Natural killer cell (primary cell): ENCODE results near the gene GCH1. TPM values are rescaled to one million over a fixed set of nuclear protein-coding genes. Genes with fewer than 3 reads are reported as not detected.

ENCODE experiments used
- ATAC-seq, 3 donors: fragments of 150-1000 bp in 2 of 3; fragments of 200-7000 bp in 1 of 3; cut with Tn5 transposase; 1 replicate in 1 of 3; 2 replicates in 2 of 3; pipeline ENCODE4 v1.10.0; 2021; ENCODE audit warnings: mild to moderate bottlenecking in 2 of 3, moderate library complexity in 2 of 3
- DNase-seq, 2 donors: peaks; one replicate each; pipeline versions ENCODE4 v3.0.0 to v3.0.0-alpha.2; 2013 to 2021; ENCODE audit warnings: mixed read lengths in 1 of 2
- H3K27ac ChIP-seq: one replicate; pipeline ENCODE4 v1.5.1; 2013; ENCODE audit warnings: mild to moderate bottlenecking, low read length
- H3K27me3 ChIP-seq: one replicate; pipeline ENCODE4 v1.6.1; 2013; ENCODE audit warnings: low read length; ENCODE audit not compliant: control insufficient read depth, insufficient read depth
- H3K36me3 ChIP-seq: one replicate; pipeline ENCODE4 v1.6.1; 2013; ENCODE audit warnings: low read length; ENCODE audit not compliant: control insufficient read depth, insufficient read depth
- H3K4me1 ChIP-seq: one replicate; pipeline ENCODE4 v1.6.1; 2013; ENCODE audit warnings: low read length; ENCODE audit not compliant: control insufficient read depth, insufficient read depth
- H3K4me3 ChIP-seq: one replicate; pipeline ENCODE4 v1.5.1; 2013; ENCODE audit warnings: low read length
- H3K9me3 ChIP-seq: one replicate; pipeline ENCODE4 v1.6.1; 2013; ENCODE audit warnings: low read length; ENCODE audit not compliant: control insufficient read depth, insufficient read depth
- H3K27ac Mint-ChIP-seq, 2 donors: one replicate each; pipeline ENCODE4 v1.8.0; 2022; ENCODE audit warnings: mild to moderate bottlenecking in 2 of 2, mixed read lengths in 2 of 2, moderate library complexity in 1 of 2
- H3K27me3 Mint-ChIP-seq, 2 donors: one replicate each; pipeline ENCODE4 v1.8.0; 2022; ENCODE audit warnings: low read depth in 2 of 2, mixed read lengths in 2 of 2
- H3K36me3 Mint-ChIP-seq: one replicate; pipeline ENCODE4 v1.8.0; 2022; ENCODE audit warnings: mixed read lengths
- H3K4me1 Mint-ChIP-seq, 2 donors: one replicate each; pipeline ENCODE4 v1.8.0; 2022; ENCODE audit warnings: mixed read lengths in 2 of 2
- H3K4me3 Mint-ChIP-seq: one replicate; pipeline ENCODE4 v1.8.0; 2022; ENCODE audit warnings: mild to moderate bottlenecking, moderate library complexity, mixed read lengths
- H3K9me3 Mint-ChIP-seq, 2 donors: one replicate each; pipeline ENCODE4 v1.8.0; 2022; ENCODE audit warnings: mixed read lengths in 2 of 2
- CTCF ChIP-seq: fragments of 200-600 bp; IDR thresholded peaks from one replicate; pipeline ENCODE4 v1.8.0; 2022; ENCODE audit warnings: antibody characterized with exemption
- WGBS: methylation state at CpG from one replicate; pipeline ENCODE4 v1.1.7; 2013; ENCODE audit warnings: missing lambda C conversion rate; ENCODE audit not compliant: insufficient coverage; 5-methylcytosine and 5-hydroxymethylcytosine counted together
- intact Hi-C: fragments of 100-400 bp; cut with micrococcal nuclease; formaldehyde crosslinking; loops from one replicate; pipeline ENCODE4 v1.14.2; 2022
- total RNA-seq, 4 donors: library from RNA; stranded (reverse); fragments of 120-200 nt in 1 of 4; gene quantifications; one replicate each; pipeline versions ENCODE4 v1.2.3 to v1.2.4, GENCODE V29; 2013 to 2022

The GCH1 gene
- total RNA-seq, 3 donors from 2014 or later (not counting 1 experiment from before 2014, with no cell fraction given): 51.7 to 71.5 (median 52.6) TPM

GRCh38 chr14:54817506-54817905 lies 85.1 kb downstream of the GCH1 start:
- H3K27ac Mint-ChIP-seq: no peak overlapping the region
- no peak for TF ChIP-seq CTCF
- no peaks in the 10 kb centered on the region for H3K9me3 Mint-ChIP-seq
- H3K4me3 ChIP-seq: no peak overlapping the region
- 91% methylated on average over 3 of the region's 5 CpGs for WGBS
- H3K36me3 ChIP-seq: no peaks in the 10 kb centered on the region
- no peak overlapping the region for H3K27ac ChIP-seq
- ATAC-seq: no peak
- H3K4me1 Mint-ChIP-seq: no peaks in the 10 kb centered on the region
- H3K4me3 Mint-ChIP-seq: no peak overlapping the region
- no peaks in the 10 kb centered on the region for H3K4me1 ChIP-seq
- no peak for DNase-seq
- H3K27me3 Mint-ChIP-seq: peaks cover 14 to 17% of the 10 kb centered on the region in 2 donors
- H3K36me3 Mint-ChIP-seq: no peaks in the 10 kb centered on the region
- H3K9me3 ChIP-seq: no peaks in the 10 kb centered on the region
- intact Hi-C loops: no loop called here
- no peaks in the 10 kb centered on the region for H3K27me3 ChIP-seq

GRCh38 chr14:54816450-54816849 lies 86.2 kb downstream of the GCH1 start:
- intact Hi-C loops: no loop called here
- 100% methylated on average over 1 of the region's 1 CpG for WGBS
- H3K4me1 Mint-ChIP-seq: no peaks in the 10 kb centered on the region
- no peak overlapping the region for H3K4me3 Mint-ChIP-seq
- TF ChIP-seq CTCF: no peak
- no peak overlapping the region for H3K27ac Mint-ChIP-seq
- no peaks in the 10 kb centered on the region for H3K36me3 ChIP-seq
- H3K27ac ChIP-seq: no peak overlapping the region
- no peaks in the 10 kb centered on the region for H3K36me3 Mint-ChIP-seq
- no peaks in the 10 kb centered on the region for H3K4me1 ChIP-seq
- no peaks in the 10 kb centered on the region for H3K9me3 ChIP-seq
- H3K27me3 ChIP-seq: no peaks in the 10 kb centered on the region
- no peak overlapping the region for H3K4me3 ChIP-seq
- H3K27me3 Mint-ChIP-seq: peaks cover 14 to 17% of the 10 kb centered on the region in 2 donors
- no peaks in the 10 kb centered on the region for H3K9me3 Mint-ChIP-seq
- ATAC-seq (no peak), DNase-seq (no peak)

- WGBS: 93% methylated on average over 6 of the region's 6 CpGs
- DNase-seq (no peak), ATAC-seq (no peak)
- no peak overlapping the region for H3K4me3 ChIP-seq
- no peaks in the 10 kb centered on the region for H3K9me3 ChIP-seq
- H3K9me3 Mint-ChIP-seq: no peaks in the 10 kb centered on the region
- H3K27ac Mint-ChIP-seq: no peak overlapping the region
- no peaks in the 10 kb centered on the region for H3K36me3 ChIP-seq
- no peaks in the 10 kb centered on the region for H3K4me1 ChIP-seq
- no peaks in the 10 kb centered on the region for H3K27me3 ChIP-seq
- no peaks in the 10 kb centered on the region for H3K36me3 Mint-ChIP-seq
- H3K4me3 Mint-ChIP-seq: no peak overlapping the region
- no peak for TF ChIP-seq CTCF
- H3K27ac ChIP-seq: no peak overlapping the region
- intact Hi-C loops: no loop called here
- peaks cover 13 to 15% of the 10 kb centered on the region in 2 donors for H3K27me3 Mint-ChIP-seq
- no peaks in the 10 kb centered on the region for H3K4me1 Mint-ChIP-seq
Measured at GRCh38 chr14:54815515-54815914, 87.1 kb downstream of the GCH1 start.

GRCh38 chr14:54815016-54815415 lies 87.6 kb downstream of the GCH1 start:
- ATAC-seq (no peak), DNase-seq (no peak)
- Mint-ChIP-seq H3K4me3 (no peak overlapping the region), H3K9me3 (no peaks in the 10 kb centered on the region), H3K27me3 (peaks cover 8 to 10% of the 10 kb centered on the region in 2 donors), H3K4me1 (no peaks in the 10 kb centered on the region), H3K27ac (no peak overlapping the region), H3K36me3 (no peaks in the 10 kb centered on the region)
- Histone ChIP-seq H3K27me3 (no peaks in the 10 kb centered on the region), H3K9me3 (no peaks in the 10 kb centered on the region), H3K4me3 (no peak overlapping the region), H3K4me1 (no peaks in the 10 kb centered on the region), H3K27ac (no peak overlapping the region), H3K36me3 (no peaks in the 10 kb centered on the region)
- WGBS: 92% methylated on average over 12 of the region's 12 CpGs
- intact Hi-C loops: no loop called here
- TF ChIP-seq CTCF: no peak
